Liver (tissue), 9 donors: ENCODE measurements around the gene CCDC138. TPM values are rescaled to one million over a fixed set of nuclear protein-coding genes. Genes with fewer than 3 reads are reported as not detected.

Experiments used
- DNase-seq: peaks from one replicate; pipeline ENCODE4 v3.0.0-alpha.2; 2017; ENCODE audit warnings: low spot score
- H3K27ac ChIP-seq, 2 donors: one replicate each; pipeline ENCODE4 v1.7.0; 2013; ENCODE audit warnings: inconsistent platforms in 2 of 2, low read length in 2 of 2, control low read depth in 1 of 2, low read depth in 1 of 2, mild to moderate bottlenecking in 1 of 2
- H3K27me3 ChIP-seq, 4 donors: one replicate each; pipeline versions ENCODE4 v1.6.1 to v1.7.0; 2013; ENCODE audit warnings: low read length in 3 of 4, inconsistent platforms in 1 of 4, mild to moderate bottlenecking in 1 of 4, moderate library complexity in 1 of 4; ENCODE audit not compliant: control insufficient read depth in 4 of 4, insufficient read depth in 4 of 4
- H3K36me3 ChIP-seq, 4 donors: one replicate each; pipeline versions ENCODE4 v1.6.1 to v1.7.0; 2013; ENCODE audit warnings: low read length in 3 of 4, mild to moderate bottlenecking in 3 of 4, low read depth in 1 of 4, moderate library complexity in 1 of 4; ENCODE audit not compliant: control insufficient read depth in 4 of 4, insufficient read depth in 3 of 4
- H3K4me1 ChIP-seq, 4 donors: one replicate each; pipeline versions ENCODE4 v1.6.1 to v1.7.0; 2013; ENCODE audit warnings: low read length in 3 of 4, mild to moderate bottlenecking in 3 of 4, moderate library complexity in 1 of 4; ENCODE audit not compliant: control insufficient read depth in 4 of 4, insufficient read depth in 4 of 4
- H3K4me3 ChIP-seq, 3 donors: one replicate each; pipeline versions ENCODE4 v1.6.1 to v1.7.0; 2013; ENCODE audit warnings: low read length in 3 of 3, control low read depth in 1 of 3, low read depth in 1 of 3, mild to moderate bottlenecking in 1 of 3
- H3K9ac ChIP-seq, 2 donors: one replicate each; pipeline ENCODE4 v1.7.0; 2013; ENCODE audit warnings: low read length in 2 of 2, mild to moderate bottlenecking in 2 of 2, moderate library complexity in 2 of 2, control low read depth in 1 of 2, low read depth in 1 of 2
- H3K9me3 ChIP-seq, 4 donors: one replicate each; pipeline versions ENCODE4 v1.6.1 to v1.7.0; 2013; ENCODE audit warnings: low read length in 3 of 4; ENCODE audit not compliant: control insufficient read depth in 4 of 4
- EGR1 ChIP-seq, 2 donors: IDR thresholded peaks; 2 replicates each; pipeline ENCODE4 v1.6.1; 2016 to 2018; ENCODE audit warnings: antibody characterized with exemption in 2 of 2, low read depth in 2 of 2
- FOXA1 ChIP-seq: IDR thresholded peaks from 2 replicates; pipeline ENCODE4 v1.6.1; 2016; ENCODE audit warnings: antibody characterized with exemption
- FOXA2 ChIP-seq: IDR thresholded peaks from 2 replicates; pipeline ENCODE4 v1.6.1; 2016; ENCODE audit warnings: antibody characterized with exemption
- GABPA ChIP-seq, 2 donors: IDR thresholded peaks in 1 of 2; conservative IDR thresholded peaks in 1 of 2; 2 replicates each; pipeline ENCODE4 v1.6.1; 2016; ENCODE audit warnings: antibody characterized with exemption in 2 of 2, mild to moderate bottlenecking in 1 of 2, moderate library complexity in 1 of 2
- HNF4A ChIP-seq, 2 donors: conservative IDR thresholded peaks; 2 replicates each; pipeline ENCODE4 v1.6.1; 2016; ENCODE audit warnings: antibody characterized with exemption in 2 of 2, mild to moderate bottlenecking in 2 of 2
- HNF4G ChIP-seq: IDR thresholded peaks from 2 replicates; pipeline ENCODE4 v1.6.1; 2016; ENCODE audit warnings: antibody characterized with exemption
- JUND ChIP-seq, 2 donors: IDR thresholded peaks; 2 replicates each; pipeline ENCODE4 v1.6.1; 2016; ENCODE audit warnings: antibody characterized with exemption in 2 of 2
- MAX ChIP-seq: IDR thresholded peaks from 2 replicates; pipeline ENCODE4 v1.6.1; 2016; ENCODE audit warnings: antibody characterized with exemption
- NR2F2 ChIP-seq: IDR thresholded peaks from 2 replicates; pipeline ENCODE4 v1.6.1; 2016; ENCODE audit warnings: antibody characterized with exemption
- RAD21 ChIP-seq, 2 donors: IDR thresholded peaks; 2 replicates each; pipeline ENCODE4 v1.6.1; 2016; ENCODE audit warnings: antibody characterized with exemption in 2 of 2, mild to moderate bottlenecking in 2 of 2
- RXRA ChIP-seq, 2 donors: IDR thresholded peaks; 2 replicates each; pipeline ENCODE4 v1.6.1; 2017 to 2018; ENCODE audit warnings: antibody characterized with exemption in 2 of 2, mild to moderate bottlenecking in 1 of 2
- SP1 ChIP-seq: IDR thresholded peaks from 2 replicates; pipeline ENCODE4 v1.6.1; 2018; ENCODE audit warnings: antibody characterized with exemption, mild to moderate bottlenecking
- TAF1 ChIP-seq: conservative IDR thresholded peaks from 2 replicates; pipeline ENCODE4 v1.6.1; 2016; ENCODE audit warnings: antibody characterized with exemption, mild to moderate bottlenecking
- YY1 ChIP-seq: IDR thresholded peaks from 2 replicates; pipeline ENCODE4 v1.6.1; 2016; ENCODE audit warnings: antibody characterized with exemption, mild to moderate bottlenecking
- WGBS: extraction: QIAGEN DNeasy Blood & Tissue Kit; methylation state at CpG from one replicate; pipeline ENCODE4 v1.1.7; 2013; 5-methylcytosine and 5-hydroxymethylcytosine counted together
- polyA plus RNA-seq, 2 donors: library from polyadenylated mRNA; stranded (reverse) in 1 of 2; unstranded in 1 of 2; fragments of 200-250 nt in 1 of 2; fragments of >200 nt in 1 of 2; fragmentation: Nextera tagmentation in 1 of 2; extraction: Ambion mirVana in 1 of 2; gene quantifications; one replicate each; pipeline versions ENCODE4 v1.2.1 to v1.2.3, GENCODE V29; 2013 to 2015
- total RNA-seq, 2 donors: library from RNA; depleted of rRNA; stranded (reverse); fragments of >200 nt; gene quantifications; one replicate each; pipeline ENCODE4 v1.2.3, GENCODE V29; 2014
- TF ChIP-seq, protein P1 (sequence below): fragments of 150-350 bp; IDR thresholded peaks from 2 replicates; pipeline ENCODE4 v1.5.1; 2017; ENCODE audit warnings: improper control_type of control experiment, low read depth, low read length; ENCODE audit not compliant: missing input control
- TF ChIP-seq, protein P2 (sequence below): IDR thresholded peaks from 2 replicates; pipeline ENCODE4 v1.6.1; 2016; ENCODE audit warnings: antibody characterized with exemption
- TF ChIP-seq, protein P3 (sequence below): IDR thresholded peaks from 2 replicates; pipeline ENCODE4 v1.6.1; 2016; ENCODE audit warnings: antibody characterized with exemption
- TF ChIP-seq, protein P4 (sequence below): IDR thresholded peaks from 2 replicates; pipeline ENCODE4 v1.6.1; 2016; ENCODE audit warnings: antibody characterized with exemption, mild to moderate bottlenecking
- donor health status: healthy.
- donor health status: healthy.
- donor health status: healthy.
- donor health status: healthy.
- donor health status: healthy.

Gene CCDC138
- total and polyA plus RNA-seq, 4 donors: 0.76 to 5.0 (median 2.7) TPM

- Histone ChIP-seq H3K27ac (no peak overlapping the region), H3K9me3 (no peaks in the 10 kb centered on the region), H3K4me1 (no peaks in the 10 kb centered on the region), H3K36me3 (peaks cover 0 to 3% (median 1%) of the 10 kb centered on the region in 4 donors), H3K4me3 (no peak overlapping the region), H3K9ac (no peak overlapping the region), H3K27me3 (no peaks in the 10 kb centered on the region)
- 99% methylated on average over 5 of the region's 5 CpGs for WGBS
- TF ChIP-seq, protein P1, sequence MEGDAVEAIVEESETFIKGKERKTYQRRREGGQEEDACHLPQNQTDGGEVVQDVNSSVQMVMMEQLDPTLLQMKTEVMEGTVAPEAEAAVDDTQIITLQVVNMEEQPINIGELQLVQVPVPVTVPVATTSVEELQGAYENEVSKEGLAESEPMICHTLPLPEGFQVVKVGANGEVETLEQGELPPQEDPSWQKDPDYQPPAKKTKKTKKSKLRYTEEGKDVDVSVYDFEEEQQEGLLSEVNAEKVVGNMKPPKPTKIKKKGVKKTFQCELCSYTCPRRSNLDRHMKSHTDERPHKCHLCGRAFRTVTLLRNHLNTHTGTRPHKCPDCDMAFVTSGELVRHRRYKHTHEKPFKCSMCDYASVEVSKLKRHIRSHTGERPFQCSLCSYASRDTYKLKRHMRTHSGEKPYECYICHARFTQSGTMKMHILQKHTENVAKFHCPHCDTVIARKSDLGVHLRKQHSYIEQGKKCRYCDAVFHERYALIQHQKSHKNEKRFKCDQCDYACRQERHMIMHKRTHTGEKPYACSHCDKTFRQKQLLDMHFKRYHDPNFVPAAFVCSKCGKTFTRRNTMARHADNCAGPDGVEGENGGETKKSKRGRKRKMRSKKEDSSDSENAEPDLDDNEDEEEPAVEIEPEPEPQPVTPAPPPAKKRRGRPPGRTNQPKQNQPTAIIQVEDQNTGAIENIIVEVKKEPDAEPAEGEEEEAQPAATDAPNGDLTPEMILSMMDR: no peak
- TF ChIP-seq FOXA1: no peak
- TF ChIP-seq HNF4A (conservative IDR thresholded peaks at IDR 0.05): no peak
- TF ChIP-seq SP1: no peak
- no peak for TF ChIP-seq GABPA (IDR thresholded peaks at IDR 0.05 in 1 of 2, conservative IDR thresholded peaks at IDR 0.05 in 1 of 2)
- TF ChIP-seq, protein P2, sequence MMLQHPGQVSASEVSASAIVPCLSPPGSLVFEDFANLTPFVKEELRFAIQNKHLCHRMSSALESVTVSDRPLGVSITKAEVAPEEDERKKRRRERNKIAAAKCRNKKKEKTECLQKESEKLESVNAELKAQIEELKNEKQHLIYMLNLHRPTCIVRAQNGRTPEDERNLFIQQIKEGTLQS: no peak
- TF ChIP-seq RXRA (IDR thresholded peaks at IDR 0.05): no peak
- no peak for TF ChIP-seq NR2F2
- TF ChIP-seq TAF1: no peak
- no peak for TF ChIP-seq MAX
- TF ChIP-seq RAD21 (IDR thresholded peaks at IDR 0.05): no peak
- DNase-seq: no peak
These were observed 83.6 kb downstream of the CCDC138 start for GRCh38 chr2:108870069-108870644.

DNA sequence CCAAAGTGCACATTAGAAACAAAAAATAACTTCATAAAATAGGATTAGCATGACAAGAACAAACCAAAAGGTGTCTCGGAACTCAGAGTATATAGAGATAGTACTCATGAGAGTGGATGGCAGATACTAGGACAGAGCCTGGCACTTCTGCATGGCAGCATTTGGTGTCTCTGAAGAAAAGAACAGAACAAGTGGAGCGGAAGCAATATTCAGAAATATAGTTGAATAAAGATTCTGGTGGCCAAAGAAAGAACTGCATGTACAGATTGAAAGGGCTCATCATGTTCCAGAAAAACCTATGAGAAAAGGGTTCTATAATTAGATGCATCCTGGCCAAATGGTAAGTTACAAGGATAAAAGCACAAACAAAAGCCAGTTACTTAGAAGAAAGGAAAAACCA, 90.9 kb downstream of the CCDC138 start:
- Histone ChIP-seq H3K9me3 (no peaks in the 10 kb centered on the region), H3K27me3 (no peaks in the 10 kb centered on the region), H3K36me3 (no peaks in the 10 kb centered on the region), H3K4me1 (no peaks in the 10 kb centered on the region), H3K9ac (no peak overlapping the region), H3K4me3 (no peak overlapping the region), H3K27ac (no peak overlapping the region)
- 99% methylated on average over 2 of the region's 2 CpGs for WGBS
- DNase-seq: no peak
- TF ChIP-seq RXRA (IDR thresholded peaks at IDR 0.05) (no peak), NR2F2 (no peak), FOXA1 (no peak), JUND (IDR thresholded peaks at IDR 0.05) (no peak), RAD21 (IDR thresholded peaks at IDR 0.05) (no peak), EGR1 (IDR thresholded peaks at IDR 0.05; ENCODE audit: low read depth in 2 of 2) (no peak), FOXA2 (no peak), MAX (no peak), HNF4A (conservative IDR thresholded peaks at IDR 0.05) (no peak), TAF1 (no peak), SP1 (no peak), GABPA (IDR thresholded peaks at IDR 0.05 in 1 of 2, conservative IDR thresholded peaks at IDR 0.05 in 1 of 2) (no peak), HNF4G (no peak), YY1 (no peak)
- TF ChIP-seq, protein P2: no peak
- TF ChIP-seq, protein P3, sequence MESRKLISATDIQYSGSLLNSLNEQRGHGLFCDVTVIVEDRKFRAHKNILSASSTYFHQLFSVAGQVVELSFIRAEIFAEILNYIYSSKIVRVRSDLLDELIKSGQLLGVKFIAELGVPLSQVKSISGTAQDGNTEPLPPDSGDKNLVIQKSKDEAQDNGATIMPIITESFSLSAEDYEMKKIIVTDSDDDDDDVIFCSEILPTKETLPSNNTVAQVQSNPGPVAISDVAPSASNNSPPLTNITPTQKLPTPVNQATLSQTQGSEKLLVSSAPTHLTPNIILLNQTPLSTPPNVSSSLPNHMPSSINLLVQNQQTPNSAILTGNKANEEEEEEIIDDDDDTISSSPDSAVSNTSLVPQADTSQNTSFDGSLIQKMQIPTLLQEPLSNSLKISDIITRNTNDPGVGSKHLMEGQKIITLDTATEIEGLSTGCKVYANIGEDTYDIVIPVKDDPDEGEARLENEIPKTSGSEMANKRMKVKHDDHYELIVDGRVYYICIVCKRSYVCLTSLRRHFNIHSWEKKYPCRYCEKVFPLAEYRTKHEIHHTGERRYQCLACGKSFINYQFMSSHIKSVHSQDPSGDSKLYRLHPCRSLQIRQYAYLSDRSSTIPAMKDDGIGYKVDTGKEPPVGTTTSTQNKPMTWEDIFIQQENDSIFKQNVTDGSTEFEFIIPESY: no peak
- TF ChIP-seq, protein P1: no peak
- TF ChIP-seq, protein P4, sequence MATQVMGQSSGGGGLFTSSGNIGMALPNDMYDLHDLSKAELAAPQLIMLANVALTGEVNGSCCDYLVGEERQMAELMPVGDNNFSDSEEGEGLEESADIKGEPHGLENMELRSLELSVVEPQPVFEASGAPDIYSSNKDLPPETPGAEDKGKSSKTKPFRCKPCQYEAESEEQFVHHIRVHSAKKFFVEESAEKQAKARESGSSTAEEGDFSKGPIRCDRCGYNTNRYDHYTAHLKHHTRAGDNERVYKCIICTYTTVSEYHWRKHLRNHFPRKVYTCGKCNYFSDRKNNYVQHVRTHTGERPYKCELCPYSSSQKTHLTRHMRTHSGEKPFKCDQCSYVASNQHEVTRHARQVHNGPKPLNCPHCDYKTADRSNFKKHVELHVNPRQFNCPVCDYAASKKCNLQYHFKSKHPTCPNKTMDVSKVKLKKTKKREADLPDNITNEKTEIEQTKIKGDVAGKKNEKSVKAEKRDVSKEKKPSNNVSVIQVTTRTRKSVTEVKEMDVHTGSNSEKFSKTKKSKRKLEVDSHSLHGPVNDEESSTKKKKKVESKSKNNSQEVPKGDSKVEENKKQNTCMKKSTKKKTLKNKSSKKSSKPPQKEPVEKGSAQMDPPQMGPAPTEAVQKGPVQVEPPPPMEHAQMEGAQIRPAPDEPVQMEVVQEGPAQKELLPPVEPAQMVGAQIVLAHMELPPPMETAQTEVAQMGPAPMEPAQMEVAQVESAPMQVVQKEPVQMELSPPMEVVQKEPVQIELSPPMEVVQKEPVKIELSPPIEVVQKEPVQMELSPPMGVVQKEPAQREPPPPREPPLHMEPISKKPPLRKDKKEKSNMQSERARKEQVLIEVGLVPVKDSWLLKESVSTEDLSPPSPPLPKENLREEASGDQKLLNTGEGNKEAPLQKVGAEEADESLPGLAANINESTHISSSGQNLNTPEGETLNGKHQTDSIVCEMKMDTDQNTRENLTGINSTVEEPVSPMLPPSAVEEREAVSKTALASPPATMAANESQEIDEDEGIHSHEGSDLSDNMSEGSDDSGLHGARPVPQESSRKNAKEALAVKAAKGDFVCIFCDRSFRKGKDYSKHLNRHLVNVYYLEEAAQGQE: no peak
